ENCODE measurements around the gene KLHL2. TPM values are rescaled to one million over a fixed set of nuclear protein-coding genes. Genes with fewer than 3 reads are reported as not detected.

KLHL2 gene
- total RNA-seq, 4 donors from 2014 or later: 9.2 to 19.8 (median 12.0) TPM

- H3K36me3 ChIP-seq: no peaks in the 10 kb centered on the region
- WGBS, 2 donors (ENCODE audit: low coverage in 1 of 2): 85 to 89% methylated on average over 4 of the region's 4 CpGs
- H3K4me3 ChIP-seq: no peak overlapping the region
- DNase-seq: no peak
- intact Hi-C loops (cut with DNase I; ENCODE audit: low total_unique reads) (no loop called here), in situ Hi-C loops (cut with MboI; ENCODE audit: low pct_ligation_motif_present in 1 of 4, low pct_unique_long_range_greater_than_20kb in 1 of 4, low sequenced_read_pairs in 3 of 4) (loop anchor here in 1 of 4 donors (25.0 kb wide), 1 partner anchor 95 kb away; no protein-coding TSS in a partner anchor)
- TF ChIP-seq CTCF (IDR thresholded peaks at IDR 0.05): no peak
- no peak for TF ChIP-seq POLR2AphosphoS5 (IDR thresholded peaks at IDR 0.05)
- no peak for TF ChIP-seq EP300 (IDR thresholded peaks at IDR 0.05; ENCODE audit: low read depth)
- H3K27ac ChIP-seq: no peak overlapping the region
- H3K27me3 ChIP-seq: no peaks in the 10 kb centered on the region
- peaks cover 5 to 14% (median 12%) of the 10 kb centered on the region in 4 donors for H3K4me1 ChIP-seq
- no peaks in the 10 kb centered on the region for H3K9me3 ChIP-seq
Observed at GRCh38 chr4:165367040-165367439, 159.7 kb downstream of the KLHL2 start.

GRCh38 chr4:165368114-165368513, 160.8 kb downstream of the KLHL2 start:
- intact Hi-C loops (cut with DNase I; ENCODE audit: low total_unique reads): no loop called here
- no peak overlapping the region for H3K4me3 ChIP-seq
- in situ Hi-C loops (cut with MboI; ENCODE audit: low pct_ligation_motif_present in 1 of 4, low pct_unique_long_range_greater_than_20kb in 1 of 4, low sequenced_read_pairs in 3 of 4): loop anchor here in 1 of 4 donors (25.0 kb wide), 1 partner anchor 94 kb away; no protein-coding TSS in a partner anchor
- H3K27ac ChIP-seq: no peak overlapping the region
- no peaks in the 10 kb centered on the region for H3K27me3 ChIP-seq
- no peaks in the 10 kb centered on the region for H3K36me3 ChIP-seq
- TF ChIP-seq EP300 (IDR thresholded peaks at IDR 0.05; ENCODE audit: low read depth) (no peak), POLR2A (IDR thresholded peaks at IDR 0.05) (no peak), POLR2AphosphoS5 (IDR thresholded peaks at IDR 0.05) (no peak), CTCF (IDR thresholded peaks at IDR 0.05) (no peak)
- no peak for DNase-seq
- WGBS, 2 donors (ENCODE audit: low coverage in 1 of 2): 85 to 100% methylated on average over 1 of the region's 1 CpG
- peaks cover 5 to 14% (median 12%) of the 10 kb centered on the region in 4 donors for H3K4me1 ChIP-seq
- H3K9me3 ChIP-seq: no peaks in the 10 kb centered on the region

GRCh38 chr4:165368567-165368966, 161.2 kb downstream of the KLHL2 start:
- WGBS, 2 donors (ENCODE audit: low coverage in 1 of 2): 88 to 100% methylated on average over 1 of the region's 1 CpG
- Histone ChIP-seq H3K27ac (no peak overlapping the region), H3K4me3 (no peak overlapping the region), H3K9me3 (no peaks in the 10 kb centered on the region), H3K4me1 (peaks cover 5 to 14% (median 12%) of the 10 kb centered on the region in 4 donors), H3K27me3 (no peaks in the 10 kb centered on the region), H3K36me3 (no peaks in the 10 kb centered on the region)
- intact Hi-C loops (cut with DNase I; ENCODE audit: low total_unique reads) (no loop called here), in situ Hi-C loops (cut with MboI; ENCODE audit: low pct_ligation_motif_present in 1 of 4, low pct_unique_long_range_greater_than_20kb in 1 of 4, low sequenced_read_pairs in 3 of 4) (loop anchor here in 1 of 4 donors (25.0 kb wide), 1 partner anchor 94 kb away; no protein-coding TSS in a partner anchor)
- DNase-seq: no peak
- TF ChIP-seq POLR2AphosphoS5 (IDR thresholded peaks at IDR 0.05) (no peak), POLR2A (IDR thresholded peaks at IDR 0.05) (no peak), CTCF (IDR thresholded peaks at IDR 0.05) (no peak), EP300 (IDR thresholded peaks at IDR 0.05; ENCODE audit: low read depth) (no peak)

GRCh38 chr4:165369522-165369921, 162.2 kb downstream of the KLHL2 start:
- 40 to 61% methylated on average over 1 to 5 of the region's 5 CpGs for WGBS, 2 donors (ENCODE audit: low coverage in 1 of 2)
- Histone ChIP-seq H3K27me3 (peaks cover 5% of the 10 kb centered on the region), H3K4me3 (no peak overlapping the region), H3K27ac (no peak overlapping the region), H3K9me3 (no peaks in the 10 kb centered on the region), H3K4me1 (peaks cover 5 to 12% (median 8%) of the 10 kb centered on the region in 4 donors), H3K36me3 (no peaks in the 10 kb centered on the region)
- TF ChIP-seq POLR2A (IDR thresholded peaks at IDR 0.05): no peak
- TF ChIP-seq CTCF (IDR thresholded peaks at IDR 0.05): no peak
- no peak for TF ChIP-seq POLR2AphosphoS5 (IDR thresholded peaks at IDR 0.05)
- no peak for TF ChIP-seq EP300 (IDR thresholded peaks at IDR 0.05; ENCODE audit: low read depth)
- DNase-seq: peak; percentile 22
- intact Hi-C loops (cut with DNase I; ENCODE audit: low total_unique reads): no loop called here
- in situ Hi-C loops (cut with MboI; ENCODE audit: low pct_ligation_motif_present in 1 of 4, low pct_unique_long_range_greater_than_20kb in 1 of 4, low sequenced_read_pairs in 3 of 4): loop anchor here in 1 of 4 donors (25.0 kb wide), 1 partner anchor 93 kb away; no protein-coding TSS in a partner anchor
